HepG2 (cell line): Measurements from ENCODE around the gene TRIM10. TPM values are rescaled to one million over a fixed set of nuclear protein-coding genes. Genes with fewer than 3 reads are reported as not detected.

ENCODE experiments used
- ATAC-seq: fragments of 200-7000 bp; cut with Tn5 transposase; 3 replicates; pipeline ENCODE4 v1.9.1; 2020; ENCODE audit warnings: mild to moderate bottlenecking, moderate library complexity
- BruUV-seq: library from RNA; stranded (reverse); fragments of 400-500 nt; replicated peaks from 2 replicates; lab custom pipeline; 2021; lab: Mats Ljungman, UMichigan
- CTCF ChIA-PET: fragments of 300-600 bp; formaldehyde crosslinking; extraction: SDS; loops from one replicate; lab custom pipeline; 2021; ENCODE audit warnings: low total read pairs, inconsistent platforms, low intra/inter-chr PET ratio; lab: Yijun Ruan, JAX
- POLR2A ChIA-PET: fragments of 350-600 bp; sonication (Branson Sonifier 250); formaldehyde crosslinking; loops from one replicate; lab custom pipeline; 2020; ENCODE audit warnings: antibody characterized with exemption, inconsistent platforms; lab: Yijun Ruan, JAX
- DNase-seq: peaks from one replicate; pipeline ENCODE4 v3.0.0-alpha.2; 2015; ENCODE audit warnings: low spot score
- FAIRE-seq: peaks from 3 replicates; lab custom pipeline; 2011; peaks lifted over from hg19 to GRCh38; lab: Jason Lieb, UNC
- H2AFZ ChIP-seq: one replicate; pipeline ENCODE4 v1.6.1; 2011; ENCODE audit warnings: low read length, inconsistent platforms
- H3K27ac ChIP-seq: fragments of 300-600 bp; 3 replicates; pipeline ENCODE4 v1.8.0; 2011; ENCODE audit warnings: mixed run types, mild to moderate bottlenecking, mixed read lengths, low read length, inconsistent platforms; ENCODE audit not compliant: insufficient read depth; ENCODE audit errors: extremely low read length
- H3K27me3 ChIP-seq, 2 experiments: fragments of 200-600 bp in 1 of 2; 2 replicates in 1 of 2; 3 replicates in 1 of 2; pipeline versions ENCODE4 v1.6.0 to v1.8.0; 2011; ENCODE audit warnings: low read length in 2 of 2, mild to moderate bottlenecking in 2 of 2, moderate library complexity in 2 of 2, inconsistent platforms in 1 of 2; ENCODE audit not compliant: insufficient read depth in 2 of 2, control insufficient read depth in 1 of 2
- H3K36me3 ChIP-seq, 2 experiments: fragments of 200-600 bp in 1 of 2; replicated peaks in 1 of 2; 2 replicates in 1 of 2; 3 replicates in 1 of 2; pipeline versions ENCODE4 v1.5.1 to v1.8.0; 2011; ENCODE audit warnings: low read length in 2 of 2, inconsistent platforms in 1 of 2; ENCODE audit not compliant: insufficient read depth in 2 of 2, control insufficient read depth in 1 of 2
- H3K4me1 ChIP-seq: 2 replicates; pipeline ENCODE4 v1.5.1; 2012; ENCODE audit warnings: low read length, inconsistent platforms; ENCODE audit not compliant: insufficient read depth
- H3K4me2 ChIP-seq: 2 replicates; pipeline ENCODE4 v1.6.0; 2011; ENCODE audit warnings: low read depth, low read length, inconsistent platforms
- H3K4me3 ChIP-seq, 3 experiments: fragments of 200-600 bp in 1 of 3; sonication (generic), shearing (Covaris generic) in 1 of 3; replicated peaks in 1 of 3; 2 replicates each; pipeline ENCODE4 v1.5.1; 2011 to 2016; ENCODE audit warnings: low read length in 3 of 3, inconsistent platforms in 2 of 3, low read depth in 2 of 3, mild to moderate bottlenecking in 2 of 3, control low read depth in 1 of 3, mixed read lengths in 1 of 3; ENCODE audit not compliant: insufficient read depth in 1 of 3
- H3K79me2 ChIP-seq: one replicate; pipeline ENCODE4 v1.6.1; 2011; ENCODE audit warnings: low read length, inconsistent platforms; ENCODE audit not compliant: insufficient read depth
- H3K9ac ChIP-seq: 2 replicates; pipeline ENCODE4 v1.6.0; 2011; ENCODE audit warnings: mild to moderate bottlenecking, low read depth, low read length, inconsistent platforms; ENCODE audit not compliant: insufficient read depth
- H3K9me3 ChIP-seq: 2 replicates; pipeline ENCODE4 v1.5.1; 2012; ENCODE audit warnings: mild to moderate bottlenecking, low read length
- H4K20me1 ChIP-seq: 2 replicates; pipeline ENCODE4 v1.6.0; 2011; ENCODE audit warnings: inconsistent platforms, mild to moderate bottlenecking, low read length, moderate library complexity; ENCODE audit not compliant: insufficient read depth
- AGO1 ChIP-seq: fragments of 200-400 bp; formaldehyde crosslinking; IDR thresholded peaks from 2 replicates; pipeline ENCODE4 v1.6.1; 2017; ENCODE audit warnings: mild to moderate bottlenecking, low read depth, low read length, moderate library complexity; ENCODE audit not compliant: poor library complexity, severe bottlenecking
- HOXA3 ChIP-seq: sonication (generic); formaldehyde crosslinking; IDR thresholded peaks from 2 replicates; pipeline ENCODE4 v1.5.0; 2020; ENCODE audit warnings: missing genetic modification reagents
- HOXA9 ChIP-seq: sonication (generic); formaldehyde crosslinking; IDR thresholded peaks from 2 replicates; pipeline ENCODE4 v1.8.1; 2022; ENCODE audit warnings: missing genetic modification reagents, mild to moderate bottlenecking, moderate library complexity, borderline replicate concordance
- IKZF5 ChIP-seq: IDR thresholded peaks from 2 replicates; pipeline ENCODE4 v1.6.1; 2018; ENCODE audit warnings: missing genetic modification reagents, mild to moderate bottlenecking, missing compliant biosample characterization
- ISL2 ChIP-seq: sonication (generic); formaldehyde crosslinking; IDR thresholded peaks from 2 replicates; pipeline ENCODE4 v1.5.0; 2020; ENCODE audit warnings: missing genetic modification reagents
- PRDM4 ChIP-seq: sonication (generic); formaldehyde crosslinking; IDR thresholded peaks from 2 replicates; pipeline ENCODE4 v1.9.0; 2021; ENCODE audit warnings: missing genetic modification reagents, borderline replicate concordance
- ZBTB3 ChIP-seq: sonication (generic); formaldehyde crosslinking; IDR thresholded peaks from 2 replicates; pipeline ENCODE4 v1.4.0; 2020; ENCODE audit warnings: low read depth, mild to moderate bottlenecking, moderate library complexity, missing genetic modification reagents, borderline replicate concordance
- ZFP62 ChIP-seq: sonication (generic); formaldehyde crosslinking; IDR thresholded peaks from 2 replicates; pipeline ENCODE4 v1.4.0; 2020; ENCODE audit warnings: missing genetic modification reagents
- ZNF543 ChIP-seq: sonication (generic); formaldehyde crosslinking; IDR thresholded peaks from 2 replicates; pipeline ENCODE4 v1.4.0; 2020; ENCODE audit warnings: mild to moderate bottlenecking, missing genetic modification reagents
- ZNF749 ChIP-seq: sonication (generic); formaldehyde crosslinking; IDR thresholded peaks from 2 replicates; pipeline ENCODE4 v1.8.0; 2022; ENCODE audit warnings: mild to moderate bottlenecking, missing genetic modification reagents, moderate library complexity, borderline replicate concordance
- WGBS: methylation state at CpG from one replicate; pipeline ENCODE4 v1.1.6; 2017; ENCODE audit warnings: low lambda C conversion rate; 5-methylcytosine and 5-hydroxymethylcytosine counted together
- in situ Hi-C: cut with HindIII; loops from 2 replicates; pipeline ENCODE4 v1.10.0; 2017; ENCODE audit warnings: low pct_unique_long_range_greater_than_20kb; ENCODE audit not compliant: extremely low pct_ligation_motif_present
- intact Hi-C: fragments of 100-400 bp; cut with micrococcal nuclease; formaldehyde crosslinking; loops from one replicate; pipeline ENCODE4 v1.10.0; 2022; ENCODE audit not compliant: unreplicated experiment
- polyA plus RNA-seq, 8 experiments: library from polyadenylated mRNA; depleted of rRNA in 3 of 8; stranded (reverse) in 7 of 8; unstranded in 1 of 8; fragments of >200 nt; fragmentation: Illumina TruSeq in 4 of 8; extraction: Trizol in 4 of 8; gene quantifications; 2 replicates each; pipeline versions ENCODE4 v1.2.1 to v1.2.3, GENCODE V29; 2011 to 2016; ENCODE audit warnings: low read depth in 4 of 8, missing spikeins in 1 of 8, mixed read lengths in 1 of 8; ENCODE audit not compliant: insufficient read depth in 1 of 8
- total RNA-seq, 5 experiments: library from RNA; depleted of rRNA; stranded (reverse); fragments of >200 nt; fragmentation: Illumina TruSeq; extraction: Trizol; gene quantifications; 2 replicates each; pipeline ENCODE4 v1.2.3, GENCODE V29; 2016; ENCODE audit warnings: low read depth in 1 of 5

The TRIM10 gene
- total and polyA plus RNA-seq, 2 of the 13 experiments (the other 11 are each of a cell fraction or from before 2014, with no cell fraction given): 4.1 to 6.8 TPM

GRCh38 chr6:30142665-30143064 is 18.3 kb downstream of the TRIM10 start:
- TF ChIP-seq HOXA9 (no peak), ZNF749 (CRISPR knock-in tag) (no peak), ISL2 (no peak), ZNF543 (CRISPR knock-in tag) (no peak), PRDM4 (CRISPR knock-in tag) (no peak), HOXA3 (no peak), ZBTB3 (CRISPR knock-in tag) (no peak), IKZF5 (CRISPR knock-in tag) (no peak), ZFP62 (CRISPR knock-in tag) (no peak), AGO1 (no peak)
- ChIA-PET POLR2A (interaction anchor here (0.8 kb wide), 1 partner anchor 41 kb away, joined by 3 read pairs; no protein-coding TSS in a partner anchor), CTCF (no interaction called here)
- no peak for FAIRE-seq
- no peak overlapping the region for H3K27ac ChIP-seq
- 46% methylated on average over 3 of the region's 3 CpGs for WGBS
- BruUV-seq: no TSS peak
- peaks cover 36% of the 10 kb centered on the region for H3K4me1 ChIP-seq
- no peak for ATAC-seq
- no peaks in the 10 kb centered on the region for H3K9me3 ChIP-seq
- H2AFZ ChIP-seq: no peak overlapping the region
- H3K4me3 ChIP-seq: no peak overlapping the region
- intact Hi-C loops (no loop called here), in situ Hi-C loops (no loop called here)
- H3K9ac ChIP-seq: no peak overlapping the region
- H3K27me3 ChIP-seq: no peaks in the 10 kb centered on the region; a peak in 1 of 5 replicates
- H4K20me1 ChIP-seq: no peaks in the 10 kb centered on the region
- no peaks in the 10 kb centered on the region for H3K79me2 ChIP-seq
- no peak for DNase-seq
- no peaks in the 10 kb centered on the region for H3K36me3 ChIP-seq
- H3K4me2 ChIP-seq: no peak overlapping the region
